ENCODE data around the gene LCE3B. TPM values are rescaled to one million over a fixed set of nuclear protein-coding genes. Genes with fewer than 3 reads are reported as not detected.

LCE3B gene
- total and polyA plus RNA-seq, 4 donors, result not detected

DNA sequence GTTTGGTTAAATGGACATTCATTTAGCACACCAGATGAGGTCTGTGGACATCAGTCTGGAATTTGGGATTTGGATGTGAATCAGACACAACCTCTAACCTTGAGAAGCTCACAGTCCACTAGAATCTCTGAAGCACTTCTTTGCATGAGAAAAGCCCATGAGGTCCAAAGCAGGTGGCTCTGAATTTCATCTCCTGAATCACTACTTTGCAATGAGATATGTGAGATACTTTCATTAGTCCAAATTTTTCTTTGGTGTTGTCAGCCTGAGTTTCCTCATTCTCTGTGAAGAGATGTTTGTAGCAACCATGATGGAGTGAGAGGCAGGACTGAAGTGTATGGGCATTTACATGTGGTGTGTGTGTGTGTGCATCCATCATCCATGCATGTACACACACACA lies 33.0 kb downstream of the LCE3B start:
- H3K9ac ChIP-seq (ENCODE audit: insufficient read depth in 1 of 2, low read length in 2 of 2), result no peak overlapping the region
- no peak overlapping the region for H3K27ac ChIP-seq (ENCODE audit: low read depth in 1 of 2, low read length in 1 of 2)
- ATAC-seq (ENCODE audit: insufficient read depth, low FRiP score) (no peak), DNase-seq (no peak)
- no peaks in the 10 kb centered on the region for H3K36me3 ChIP-seq (ENCODE audit: control insufficient read depth in 4 of 4, insufficient read depth in 4 of 4, low read length in 4 of 4)
- TF ChIP-seq, protein P1, sequence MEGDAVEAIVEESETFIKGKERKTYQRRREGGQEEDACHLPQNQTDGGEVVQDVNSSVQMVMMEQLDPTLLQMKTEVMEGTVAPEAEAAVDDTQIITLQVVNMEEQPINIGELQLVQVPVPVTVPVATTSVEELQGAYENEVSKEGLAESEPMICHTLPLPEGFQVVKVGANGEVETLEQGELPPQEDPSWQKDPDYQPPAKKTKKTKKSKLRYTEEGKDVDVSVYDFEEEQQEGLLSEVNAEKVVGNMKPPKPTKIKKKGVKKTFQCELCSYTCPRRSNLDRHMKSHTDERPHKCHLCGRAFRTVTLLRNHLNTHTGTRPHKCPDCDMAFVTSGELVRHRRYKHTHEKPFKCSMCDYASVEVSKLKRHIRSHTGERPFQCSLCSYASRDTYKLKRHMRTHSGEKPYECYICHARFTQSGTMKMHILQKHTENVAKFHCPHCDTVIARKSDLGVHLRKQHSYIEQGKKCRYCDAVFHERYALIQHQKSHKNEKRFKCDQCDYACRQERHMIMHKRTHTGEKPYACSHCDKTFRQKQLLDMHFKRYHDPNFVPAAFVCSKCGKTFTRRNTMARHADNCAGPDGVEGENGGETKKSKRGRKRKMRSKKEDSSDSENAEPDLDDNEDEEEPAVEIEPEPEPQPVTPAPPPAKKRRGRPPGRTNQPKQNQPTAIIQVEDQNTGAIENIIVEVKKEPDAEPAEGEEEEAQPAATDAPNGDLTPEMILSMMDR (IDR thresholded peaks at IDR 0.05; ENCODE audit: control extremely low read depth, extremely low read depth), result no peak
- H3K9me3 ChIP-seq (ENCODE audit: control insufficient read depth in 4 of 4, insufficient read depth in 3 of 4, low read length in 3 of 4), result peaks cover 0 to 3% (median 0%) of the 10 kb centered on the region in 4 donors
- no peak overlapping the region for H3K4me3 ChIP-seq
- H3K27me3 ChIP-seq (ENCODE audit: control insufficient read depth in 3 of 3, insufficient read depth in 3 of 3, low read length in 2 of 3), result no peaks in the 10 kb centered on the region
- H3K4me1 ChIP-seq (ENCODE audit: control insufficient read depth in 5 of 5, insufficient read depth in 5 of 5, low read length in 5 of 5), result no peaks in the 10 kb centered on the region

DNA sequence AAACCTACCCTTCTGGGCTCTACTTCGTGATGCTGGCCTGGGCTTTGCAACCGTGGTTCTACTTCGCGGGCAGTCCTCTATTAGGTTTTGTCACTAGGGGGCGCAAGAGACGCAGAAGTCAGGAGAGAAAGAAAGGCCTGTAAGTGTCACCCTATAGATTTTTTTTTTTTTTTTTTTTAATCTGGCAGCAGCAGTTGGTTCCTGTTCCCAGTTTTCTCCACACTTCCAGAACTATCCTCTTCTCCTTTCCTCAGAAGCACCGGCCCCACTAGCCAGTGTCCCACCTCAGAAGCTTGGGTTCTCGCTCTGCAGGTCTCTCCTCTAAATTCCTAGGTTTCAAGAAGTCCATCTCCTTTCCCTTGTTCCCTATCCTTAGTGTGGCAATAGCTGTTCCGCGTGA lies 40.5 kb downstream of the LCE3B start:
- H3K4me1 ChIP-seq (ENCODE audit: control insufficient read depth in 5 of 5, insufficient read depth in 5 of 5, low read length in 5 of 5), result no peaks in the 10 kb centered on the region
- no peak for ATAC-seq (ENCODE audit: insufficient read depth, low FRiP score)
- no peak overlapping the region for H3K4me3 ChIP-seq
- H3K9ac ChIP-seq (ENCODE audit: insufficient read depth in 1 of 2, low read length in 2 of 2), result peak overlapping the region in 1 of 2 donors; percentile 2
- H3K27me3 ChIP-seq (ENCODE audit: control insufficient read depth in 3 of 3, insufficient read depth in 3 of 3, low read length in 2 of 3), result no peaks in the 10 kb centered on the region
- peaks cover 0 to 2% (median 0%) of the 10 kb centered on the region in 4 donors for H3K9me3 ChIP-seq (ENCODE audit: control insufficient read depth in 4 of 4, insufficient read depth in 3 of 4, low read length in 3 of 4)
- TF ChIP-seq, protein P1 (IDR thresholded peaks at IDR 0.05; ENCODE audit: control extremely low read depth, extremely low read depth), result peak; percentile 18
- H3K27ac ChIP-seq (ENCODE audit: low read depth in 1 of 2, low read length in 1 of 2), result no peak overlapping the region
- 28 to 29% methylated on average over 10 of the region's 10 CpGs for WGBS, 2 donors
- no peaks in the 10 kb centered on the region for H3K36me3 ChIP-seq (ENCODE audit: control insufficient read depth in 4 of 4, insufficient read depth in 4 of 4, low read length in 4 of 4)
- DNase-seq, result peak; percentile 63 to 70 (median 63)

DNA sequence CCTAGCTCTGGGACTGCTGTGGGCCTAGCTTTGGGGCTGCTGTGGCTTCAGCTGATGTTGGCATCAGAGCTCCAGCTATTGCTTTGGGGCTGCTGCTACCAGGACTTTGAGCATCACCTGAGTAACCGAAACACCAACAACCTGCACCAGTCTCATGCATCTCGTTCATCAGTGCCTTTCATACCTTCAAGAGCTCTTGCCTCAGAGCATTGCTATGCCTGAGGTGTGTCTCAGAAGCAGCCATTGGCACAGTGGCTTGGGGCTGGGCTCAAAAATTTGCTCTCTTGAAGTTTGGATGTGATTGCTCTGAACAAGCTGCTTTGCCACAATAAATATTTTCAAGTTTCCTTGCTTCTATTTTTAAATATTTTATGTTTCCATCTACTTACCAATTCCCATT lies 42.8 kb downstream of the LCE3B start:
- peaks cover 0 to 2% (median 0%) of the 10 kb centered on the region in 3 donors for H3K27me3 ChIP-seq (ENCODE audit: control insufficient read depth in 3 of 3, insufficient read depth in 3 of 3, low read length in 2 of 3)
- H3K9me3 ChIP-seq (ENCODE audit: control insufficient read depth in 4 of 4, insufficient read depth in 3 of 4, low read length in 3 of 4), result peaks cover 0 to 2% (median 0%) of the 10 kb centered on the region in 4 donors
- no peaks in the 10 kb centered on the region for H3K36me3 ChIP-seq (ENCODE audit: control insufficient read depth in 4 of 4, insufficient read depth in 4 of 4, low read length in 4 of 4)
- 64 to 75% methylated on average over 2 of the region's 2 CpGs for WGBS, 2 donors
- H3K27ac ChIP-seq (ENCODE audit: low read depth in 1 of 2, low read length in 1 of 2), result no peak overlapping the region
- TF ChIP-seq, protein P1 (IDR thresholded peaks at IDR 0.05; ENCODE audit: control extremely low read depth, extremely low read depth), result no peak
- H3K9ac ChIP-seq (ENCODE audit: insufficient read depth in 1 of 2, low read length in 2 of 2), result no peak overlapping the region
- DNase-seq, result no peak
- H3K4me3 ChIP-seq, result no peak overlapping the region
- no peaks in the 10 kb centered on the region for H3K4me1 ChIP-seq (ENCODE audit: control insufficient read depth in 5 of 5, insufficient read depth in 5 of 5, low read length in 5 of 5)
- ATAC-seq (ENCODE audit: insufficient read depth, low FRiP score), result no peak

DNA sequence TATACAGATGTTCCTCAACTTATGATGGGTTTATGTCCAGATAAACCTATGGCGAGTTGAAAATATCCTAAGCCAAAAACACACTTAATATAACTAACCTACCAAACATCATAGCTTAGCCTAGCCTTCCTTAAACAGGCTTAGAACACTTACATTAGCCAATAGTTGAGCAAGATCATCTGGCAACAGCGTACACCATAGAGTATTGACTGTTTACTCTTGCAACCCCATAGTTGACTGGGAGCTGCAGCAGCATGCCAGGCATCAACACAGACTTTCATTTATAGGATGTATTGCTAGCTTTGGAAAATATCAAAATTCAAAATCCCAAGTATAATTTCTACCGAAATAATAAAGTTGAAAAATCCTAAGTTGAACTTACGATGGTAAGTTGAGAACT lies 44.1 kb downstream of the LCE3B start:
- no peak for ATAC-seq (ENCODE audit: insufficient read depth, low FRiP score)
- TF ChIP-seq, protein P1 (IDR thresholded peaks at IDR 0.05; ENCODE audit: control extremely low read depth, extremely low read depth), result no peak
- DNase-seq, result peak in 1 of 3 donors; percentile 5
- no peak overlapping the region for H3K27ac ChIP-seq (ENCODE audit: low read depth in 1 of 2, low read length in 1 of 2)
- H3K27me3 ChIP-seq (ENCODE audit: control insufficient read depth in 3 of 3, insufficient read depth in 3 of 3, low read length in 2 of 3), result peaks cover 0 to 2% (median 0%) of the 10 kb centered on the region in 3 donors
- 88 to 89% methylated on average over 4 of the region's 4 CpGs for WGBS, 2 donors
- no peak overlapping the region for H3K9ac ChIP-seq (ENCODE audit: insufficient read depth in 1 of 2, low read length in 2 of 2)
- H3K4me3 ChIP-seq, result no peak overlapping the region
- no peaks in the 10 kb centered on the region for H3K36me3 ChIP-seq (ENCODE audit: control insufficient read depth in 4 of 4, insufficient read depth in 4 of 4, low read length in 4 of 4)
- no peaks in the 10 kb centered on the region for H3K4me1 ChIP-seq (ENCODE audit: control insufficient read depth in 5 of 5, insufficient read depth in 5 of 5, low read length in 5 of 5)
- H3K9me3 ChIP-seq (ENCODE audit: control insufficient read depth in 4 of 4, insufficient read depth in 3 of 4, low read length in 3 of 4), result peaks cover 0 to 2% (median 0%) of the 10 kb centered on the region in 4 donors

Measured in lung (tissue), 12 donors.